IMR-90 (cell line): ENCODE results near the gene SESN3. TPM values are rescaled to one million over a fixed set of nuclear protein-coding genes. Genes with fewer than 3 reads are reported as not detected.

Experiments used
- ATAC-seq: fragments of 200-7000 bp; cut with Tn5 transposase; 2 replicates; pipeline ENCODE4 v1.9.1; 2020; ENCODE audit warnings: low read depth, mild to moderate bottlenecking, moderate library complexity
- BruUV-seq: library from RNA; stranded (reverse); fragments of 400-500 nt; replicated peaks from 2 replicates; lab custom pipeline; 2021; lab: Mats Ljungman, UMichigan
- CTCF ChIA-PET: fragments of 300-600 bp; formaldehyde crosslinking; extraction: SDS; loops from one replicate; lab custom pipeline; 2021; ENCODE audit warnings: antibody characterized with exemption; lab: Yijun Ruan, JAX
- POLR2A ChIA-PET: fragments of 300-600 bp; sonication (Branson Sonifier 250); formaldehyde crosslinking; loops from one replicate; lab custom pipeline; 2022; ENCODE audit warnings: antibody characterized with exemption; ENCODE audit not compliant: unreplicated experiment; lab: Charles Lee
- DNase-seq: peaks from one replicate; pipeline ENCODE4 v3.0.0; 2013
- H2AFZ ChIP-seq: replicated peaks from 2 replicates; pipeline ENCODE3; 2013; ENCODE audit warnings: low read length, mild to moderate bottlenecking; ENCODE audit not compliant: poor library complexity
- H2AK5ac ChIP-seq: 2 replicates; pipeline ENCODE4 v1.6.1; 2013; ENCODE audit warnings: low read depth, low read length, inconsistent platforms
- H2AK9ac ChIP-seq: replicated peaks from 2 replicates; pipeline ENCODE3; 2013; ENCODE audit warnings: mild to moderate bottlenecking, low read depth, low read length, moderate library complexity; ENCODE audit not compliant: poor library complexity
- H2BK120ac ChIP-seq: 2 replicates; pipeline ENCODE4 v1.6.1; 2013; ENCODE audit warnings: low read depth, low read length, inconsistent platforms
- H2BK15ac ChIP-seq: 3 replicates; pipeline ENCODE4 v1.6.1; 2013; ENCODE audit warnings: low read depth, low read length, inconsistent platforms
- H2BK20ac ChIP-seq: 2 replicates; pipeline ENCODE4 v1.6.1; 2013; ENCODE audit warnings: low read depth, mild to moderate bottlenecking, inconsistent platforms, low read length, moderate library complexity
- H2BK5ac ChIP-seq: 2 replicates; pipeline ENCODE4 v1.6.1; 2013; ENCODE audit warnings: mild to moderate bottlenecking, low read depth, low read length, inconsistent platforms; ENCODE audit not compliant: poor library complexity, severe bottlenecking
- H3K14ac ChIP-seq: replicated peaks from 2 replicates; pipeline ENCODE4 v1.6.1; 2013; ENCODE audit warnings: low read depth, low read length, inconsistent platforms
- H3K18ac ChIP-seq: 2 replicates; pipeline ENCODE4 v1.6.1; 2013; ENCODE audit warnings: low read depth, low read length, control low read depth
- H3K23ac ChIP-seq: 2 replicates; pipeline ENCODE4 v1.6.1; 2013; ENCODE audit warnings: low read depth, low read length, inconsistent platforms
- H3K27ac ChIP-seq: 2 replicates; pipeline ENCODE4 v1.5.1; 2013; ENCODE audit warnings: mild to moderate bottlenecking, control low read depth, low read length; ENCODE audit not compliant: insufficient read depth
- H3K27me3 ChIP-seq: 2 replicates; pipeline ENCODE4 v1.6.1; 2013; ENCODE audit warnings: low read length; ENCODE audit not compliant: control insufficient read depth, insufficient read depth
- H3K36me3 ChIP-seq: 2 replicates; pipeline ENCODE4 v1.6.1; 2013; ENCODE audit warnings: low read length, mixed read lengths; ENCODE audit not compliant: control insufficient read depth, insufficient read depth
- H3K4ac ChIP-seq: 2 replicates; pipeline ENCODE4 v1.6.1; 2013; ENCODE audit warnings: low read depth, low read length, inconsistent platforms
- H3K4me1 ChIP-seq: 2 replicates; pipeline ENCODE4 v1.6.1; 2013; ENCODE audit warnings: low read length, mixed read lengths; ENCODE audit not compliant: control insufficient read depth, insufficient read depth
- H3K4me2 ChIP-seq: 2 replicates; pipeline ENCODE4 v1.6.1; 2013; ENCODE audit warnings: low read depth, mild to moderate bottlenecking, control low read depth, low read length, moderate library complexity
- H3K4me3 ChIP-seq: 2 replicates; pipeline ENCODE4 v1.5.1; 2013; ENCODE audit warnings: low read depth, mild to moderate bottlenecking, control low read depth, low read length, moderate library complexity; ENCODE audit not compliant: insufficient read depth
- H3K56ac ChIP-seq: 2 replicates; pipeline ENCODE4 v1.6.1; 2013; ENCODE audit warnings: low read length, inconsistent platforms; ENCODE audit not compliant: insufficient read depth; ENCODE audit errors: extremely low read depth
- H3K79me1 ChIP-seq, 2 experiments: 2 replicates each; pipeline ENCODE4 v1.6.1; 2013; ENCODE audit warnings: low read length in 2 of 2, inconsistent platforms in 1 of 2, low read depth in 1 of 2
- H3K9ac ChIP-seq: 2 replicates; pipeline ENCODE4 v1.6.1; 2013; ENCODE audit warnings: low read depth, low read length, control low read depth
- H3K9me1 ChIP-seq: 2 replicates; pipeline ENCODE4 v1.6.1; 2013; ENCODE audit warnings: low read length, inconsistent platforms; ENCODE audit not compliant: insufficient read depth
- H3K9me3 ChIP-seq: 2 replicates; pipeline ENCODE4 v1.6.1; 2013; ENCODE audit warnings: low read length; ENCODE audit not compliant: control insufficient read depth, insufficient read depth
- H4K20me1 ChIP-seq: 2 replicates; pipeline ENCODE4 v1.6.1; 2013; ENCODE audit warnings: low read length, inconsistent platforms; ENCODE audit not compliant: insufficient read depth
- H4K5ac ChIP-seq: 2 replicates; pipeline ENCODE4 v1.6.1; 2013; ENCODE audit warnings: mild to moderate bottlenecking, low read depth, low read length, control low read depth
- H4K8ac ChIP-seq, 2 experiments: 2 replicates each; pipeline ENCODE4 v1.6.1; 2013; ENCODE audit warnings: low read depth in 2 of 2, low read length in 2 of 2, control low read depth in 1 of 2, inconsistent platforms in 1 of 2
- H4K91ac ChIP-seq: 2 replicates; pipeline ENCODE4 v1.6.1; 2013; ENCODE audit warnings: low read depth, low read length, inconsistent platforms; ENCODE audit not compliant: insufficient read depth
- BHLHE40 ChIP-seq: fragments of 150-350 bp; IDR thresholded peaks from 2 replicates; pipeline ENCODE4 v1.6.1; 2016; ENCODE audit warnings: mild to moderate bottlenecking, low read depth, low read length
- CHD1 ChIP-seq: IDR thresholded peaks from 2 replicates; pipeline ENCODE4 v1.6.1; 2012; ENCODE audit warnings: low read depth, low read length, improper control_type of control experiment
- CTCF ChIP-seq: conservative IDR thresholded peaks from 2 replicates; pipeline ENCODE4 v1.5.1; 2012; ENCODE audit warnings: mild to moderate bottlenecking, low read depth, low read length, improper control_type of control experiment
- ELK1 ChIP-seq: fragments of 150-350 bp; IDR thresholded peaks from 2 replicates; pipeline ENCODE4 v1.6.1; 2016; ENCODE audit warnings: low read depth, mild to moderate bottlenecking, low read length, moderate library complexity, borderline replicate concordance
- MAFK ChIP-seq: IDR thresholded peaks from 2 replicates; pipeline ENCODE4 v1.6.1; 2012; ENCODE audit warnings: low read depth, low read length, improper control_type of control experiment
- MAZ ChIP-seq: IDR thresholded peaks from 2 replicates; pipeline ENCODE4 v1.6.1; 2012; ENCODE audit warnings: low read depth, mild to moderate bottlenecking, low read length, improper control_type of control experiment, moderate library complexity, borderline replicate concordance
- MXI1 ChIP-seq: IDR thresholded peaks from 2 replicates; pipeline ENCODE4 v1.6.1; 2012; ENCODE audit warnings: low read depth, mild to moderate bottlenecking, low read length, moderate library complexity, borderline replicate concordance
- NFE2L2 ChIP-seq: fragments of 150-350 bp; IDR thresholded peaks from 2 replicates; pipeline ENCODE4 v1.6.1; 2016; ENCODE audit warnings: low read depth, mild to moderate bottlenecking, low read length
- POLR2A ChIP-seq: IDR thresholded peaks from 2 replicates; pipeline ENCODE4 v1.6.1; 2012; ENCODE audit warnings: mild to moderate bottlenecking, low read depth, low read length
- RAD21 ChIP-seq: IDR thresholded peaks from 2 replicates; pipeline ENCODE4 v1.6.1; 2012; ENCODE audit warnings: low read length, improper control_type of control experiment
- RCOR1 ChIP-seq: IDR thresholded peaks from 2 replicates; pipeline ENCODE4 v1.6.1; 2012; ENCODE audit warnings: mild to moderate bottlenecking, low read length, improper control_type of control experiment; ENCODE audit not compliant: insufficient replicate concordance
- RFX5 ChIP-seq: IDR thresholded peaks from 2 replicates; pipeline ENCODE4 v1.8.0; 2012; ENCODE audit warnings: low read depth, mild to moderate bottlenecking, low read length, moderate library complexity
- SMC3 ChIP-seq: fragments of 150-350 bp; IDR thresholded peaks from 2 replicates; pipeline ENCODE4 v1.6.1; 2016; ENCODE audit warnings: low read depth, mild to moderate bottlenecking, antibody characterized with exemption, low read length, moderate library complexity
- USF2 ChIP-seq: fragments of 150-350 bp; IDR thresholded peaks from 2 replicates; pipeline ENCODE4 v1.6.1; 2017; ENCODE audit warnings: mild to moderate bottlenecking, antibody characterized with exemption, low read length, low read depth
- WGBS, 2 experiments: methylation state at CpG; one replicate each; pipeline versions ENCODE4 v1.1.5 to v1.1.7; 2013; ENCODE audit warnings: missing lambda C conversion rate in 2 of 2; ENCODE audit not compliant: insufficient read length in 1 of 2; ENCODE audit errors: extremely low coverage in 2 of 2; 5-methylcytosine and 5-hydroxymethylcytosine counted together
- dilution Hi-C: fragments of 300-500 bp; cut with HindIII; formaldehyde crosslinking; loops from one replicate; pipeline ENCODE4 v1.14.3; 2018; ENCODE audit warnings: low sequenced_read_pairs; ENCODE audit not compliant: unreplicated experiment
- in situ Hi-C: fragments of 300-500 bp; cut with MboI; formaldehyde crosslinking; loops from 3 replicates; pipeline ENCODE4 v1.14.3; 2019; ENCODE audit warnings: low sequenced_read_pairs, inconsistent platforms, mixed read lengths
- intact Hi-C: fragments of 100-400 bp; cut with micrococcal nuclease; formaldehyde crosslinking; loops from 2 replicates; pipeline ENCODE4 v1.10.0; 2022
- polyA plus RNA-seq, 3 experiments: library from polyadenylated mRNA; depleted of rRNA; stranded (reverse); fragments of >200 nt; gene quantifications; 2 replicates each; pipeline ENCODE4 v1.2.3, GENCODE V29; 2012; ENCODE audit warnings: low replicate concordance in 1 of 3
- total RNA-seq: library from RNA; depleted of rRNA; stranded (reverse); fragments of >200 nt; gene quantifications from 2 replicates; pipeline ENCODE4 v1.2.3, GENCODE V29; 2012

The SESN3 gene
- total and polyA plus RNA-seq, 2 of the 4 experiments (the other 2 are of a cell fraction) = 2.0 to 7.7 TPM

- Histone ChIP-seq H3K4me2 (no peak overlapping the region), H3K27me3 (no peaks in the 10 kb centered on the region), H2BK120ac (no peak overlapping the region), H2AFZ (no peak overlapping the region), H2BK5ac (no peak overlapping the region), H3K36me3 (no peaks in the 10 kb centered on the region), H3K9me1 (no peaks in the 10 kb centered on the region), H4K20me1 (no peaks in the 10 kb centered on the region), H2BK20ac (no peak overlapping the region), H3K23ac (no peak overlapping the region), H4K5ac (no peak overlapping the region), H3K18ac (no peak overlapping the region), H3K14ac (no peak overlapping the region), H4K8ac (no peak overlapping the region), H3K9me3 (no peaks in the 10 kb centered on the region), H3K27ac (no peak overlapping the region), H3K4ac (no peak overlapping the region), H3K4me3 (no peak overlapping the region), H2AK5ac (no peak overlapping the region), H3K9ac (no peak overlapping the region), H2AK9ac (no peak overlapping the region), H3K4me1 (no peaks in the 10 kb centered on the region), H2BK15ac (no peak overlapping the region), H3K79me1 (no peaks in the 10 kb centered on the region), H4K91ac (no peak overlapping the region), H3K56ac (no peak overlapping the region)
- TF ChIP-seq RCOR1 (no peak), CHD1 (no peak), RFX5 (no peak), USF2 (no peak), BHLHE40 (no peak), POLR2A (no peak), MXI1 (no peak), RAD21 (no peak), ELK1 (no peak), SMC3 (no peak), CTCF (no peak), MAZ (no peak), NFE2L2 (no peak), MAFK (no peak)
- in situ Hi-C loops = no loop called here
- ChIA-PET CTCF (no interaction called here), POLR2A (no interaction called here)
- WGBS, 2 experiments = 71% methylated on average over 1 of the region's 2 CpGs; no CpG with 5 or more reads in 1 of the 2 experiments
- no TSS peak for BruUV-seq
- ATAC-seq (no peak), DNase-seq (no peak)
- intact Hi-C loops = no loop called here
- dilution Hi-C loops = no loop called here
These were observed 48.6 kb downstream of the SESN3 start for GRCh38 chr11:95182397-95182796.
